GM18511 (cell line): ENCODE data around the gene SLC2A1.

Experiments used
- ATAC-seq: cut with Tn5 transposase; IDR thresholded peaks from one replicate; pipeline ENCODE4 v1.9.1; 2021; ENCODE audit warnings: mild to moderate bottlenecking, moderate library complexity; ENCODE audit not compliant: unreplicated experiment

The SLC2A1 gene

DNA sequence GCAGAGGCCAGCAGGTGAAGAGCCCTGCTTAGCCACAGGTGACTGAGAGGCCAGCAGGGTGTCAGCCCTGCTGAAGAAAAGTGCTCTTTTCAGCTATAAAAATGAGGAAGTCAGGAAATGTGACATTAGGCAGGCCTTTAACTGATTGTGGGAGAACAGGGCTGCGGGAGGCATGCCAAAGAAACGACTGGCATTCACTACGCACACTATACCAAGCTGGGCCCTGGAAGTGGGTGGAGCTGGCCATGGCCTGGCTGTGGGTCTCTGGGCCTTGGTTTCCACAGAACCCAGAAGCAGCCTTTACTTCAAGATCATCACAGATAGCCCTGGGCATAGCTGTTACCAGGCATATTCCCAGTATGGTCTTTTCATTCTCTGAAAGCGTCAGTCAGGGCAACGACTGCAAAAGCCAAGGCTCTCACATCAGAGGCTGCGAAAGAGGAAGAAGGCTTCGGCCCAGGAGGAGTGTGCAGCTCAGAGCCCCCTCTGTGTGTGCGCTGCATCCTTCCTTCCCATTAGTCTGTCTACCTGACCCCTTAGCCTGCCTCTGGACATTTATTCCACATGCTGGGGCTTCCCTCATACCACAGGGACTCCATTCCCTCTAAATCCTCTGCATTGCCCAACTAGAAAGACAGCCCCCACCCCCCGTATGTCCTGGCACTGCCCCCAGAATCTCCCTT, 14.3 kb downstream of the SLC2A1 start:
- ATAC-seq = no peak

DNA sequence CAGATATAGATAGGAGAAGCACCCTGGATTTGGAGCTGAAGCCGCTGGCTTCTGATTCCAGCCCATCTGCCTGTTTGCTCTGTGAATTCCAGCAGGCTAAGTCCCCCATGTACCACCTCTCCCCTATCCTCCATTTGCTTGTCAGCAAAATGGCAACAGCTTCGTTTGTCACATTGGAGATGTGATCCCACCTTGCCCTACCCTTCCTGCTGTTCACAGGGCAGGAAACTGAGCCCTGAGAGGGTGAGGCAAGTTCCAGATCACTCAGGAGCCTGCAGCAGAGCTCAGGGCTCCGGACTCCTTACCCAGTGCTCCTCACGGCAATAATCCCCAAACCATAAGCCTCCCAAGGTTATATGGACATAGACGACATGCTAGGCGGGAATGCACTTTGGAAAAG, 14.9 kb downstream of the SLC2A1 start:
- ATAC-seq = no peak

DNA sequence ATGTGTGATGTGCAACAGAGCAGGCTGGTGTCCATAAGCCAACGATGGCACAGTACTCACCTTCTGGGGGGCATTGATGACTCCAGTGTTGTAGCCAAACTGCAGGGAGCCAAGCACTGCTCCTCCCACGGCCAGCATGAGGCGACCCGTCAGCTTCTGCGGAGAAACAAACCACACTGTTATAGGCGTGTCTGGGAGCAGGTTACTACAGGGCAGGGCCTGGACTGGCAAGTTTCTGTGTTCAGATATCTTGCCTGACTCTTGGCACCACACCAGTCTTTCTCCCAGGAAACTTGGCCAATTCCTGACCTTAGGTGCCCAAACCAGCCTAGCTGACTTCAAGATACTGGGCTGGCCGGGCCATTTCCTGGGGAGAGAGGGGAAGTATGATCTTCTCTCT, 15.5 kb downstream of the SLC2A1 start:
- no peak for ATAC-seq

DNA sequence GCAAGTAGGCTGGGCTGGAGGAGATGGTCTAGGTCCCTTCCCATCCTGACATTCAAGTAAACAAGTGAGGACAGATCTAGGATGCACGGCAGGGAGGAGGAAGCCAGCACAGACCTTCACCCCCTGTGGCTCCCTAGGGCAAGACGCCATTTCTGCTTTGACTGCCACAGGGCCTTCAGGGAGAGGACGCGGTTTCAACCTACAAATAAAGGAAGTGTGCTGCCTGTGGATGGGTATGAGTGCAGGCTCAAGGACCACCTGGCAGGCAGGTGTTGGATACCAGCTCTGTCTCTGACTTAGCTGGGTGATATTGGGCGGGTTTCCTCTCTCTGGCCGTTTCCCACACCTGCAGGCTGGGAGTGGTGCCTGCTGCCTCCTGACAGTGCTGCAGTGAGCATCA, 16.2 kb downstream of the SLC2A1 start:
- ATAC-seq = no peak

DNA sequence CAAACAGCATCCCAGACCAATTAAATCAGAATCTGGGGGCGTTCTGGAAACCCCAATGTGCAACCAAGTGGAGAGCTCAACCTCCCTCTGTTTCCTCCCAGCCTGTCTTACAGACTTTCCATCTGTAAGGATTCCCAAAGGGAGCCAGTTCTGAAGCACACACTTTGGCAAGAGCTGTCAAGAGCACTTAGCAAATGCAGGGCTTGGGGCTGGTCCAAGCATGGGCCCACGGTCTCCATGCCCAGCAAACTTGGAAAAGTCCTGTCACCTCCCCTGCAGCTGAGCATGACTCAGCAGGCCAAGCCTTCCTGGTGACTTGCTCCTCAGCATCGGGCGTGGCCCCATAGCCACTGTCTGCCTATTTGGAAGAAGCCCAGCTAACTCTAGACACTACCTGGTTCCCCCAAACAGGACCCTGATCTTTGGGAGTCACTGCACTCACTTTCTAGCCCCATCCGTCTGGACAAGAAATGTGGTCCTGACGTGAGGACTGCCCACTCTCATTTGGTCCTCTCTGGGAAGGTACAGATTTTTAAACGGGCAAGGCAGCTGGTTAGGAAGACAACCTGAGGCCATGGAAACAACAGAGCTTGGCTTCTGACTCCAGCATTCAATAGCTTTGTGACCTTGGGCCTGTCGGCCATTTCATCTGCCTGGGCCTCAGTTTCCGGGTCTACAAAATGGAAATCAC, 16.9 kb downstream of the SLC2A1 start:
- no peak for ATAC-seq

DNA sequence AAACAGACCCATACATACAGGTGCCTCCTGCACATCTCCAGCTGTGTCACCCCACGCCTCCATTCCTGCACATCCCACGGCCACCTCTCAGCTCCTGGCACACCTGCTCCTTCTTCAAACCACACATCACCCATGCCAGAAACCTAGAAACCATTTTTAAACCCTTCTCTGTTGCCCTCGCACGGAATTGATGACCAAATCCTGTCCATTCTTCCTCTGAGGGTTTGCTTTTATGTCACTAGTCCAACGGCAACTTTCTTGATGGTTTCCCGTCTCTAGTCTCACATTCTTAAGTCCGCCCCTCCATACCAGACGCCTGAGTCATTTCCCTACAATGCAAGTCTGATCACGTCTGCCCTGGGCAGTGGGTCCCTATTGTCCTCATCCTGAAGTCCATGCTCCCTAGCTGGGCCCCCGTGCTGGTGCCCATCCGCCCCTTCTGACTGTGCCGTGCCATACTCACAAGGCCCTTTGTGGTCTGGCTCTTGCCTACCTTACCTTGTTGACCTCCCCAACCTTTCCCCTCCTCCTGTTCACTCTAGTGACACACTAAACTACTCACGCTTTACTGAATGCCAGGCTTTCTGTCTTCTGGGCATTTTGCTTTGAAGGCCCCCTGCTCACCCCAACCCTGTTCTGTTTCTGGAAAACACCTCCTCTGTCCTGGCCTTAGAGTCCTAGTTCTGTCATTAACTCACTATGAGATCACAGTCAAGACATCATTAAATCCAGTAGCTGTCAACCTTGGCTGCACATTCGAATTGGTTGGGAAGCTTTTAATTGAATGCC, 17.6 kb downstream of the SLC2A1 start:
- ATAC-seq = no peak

DNA sequence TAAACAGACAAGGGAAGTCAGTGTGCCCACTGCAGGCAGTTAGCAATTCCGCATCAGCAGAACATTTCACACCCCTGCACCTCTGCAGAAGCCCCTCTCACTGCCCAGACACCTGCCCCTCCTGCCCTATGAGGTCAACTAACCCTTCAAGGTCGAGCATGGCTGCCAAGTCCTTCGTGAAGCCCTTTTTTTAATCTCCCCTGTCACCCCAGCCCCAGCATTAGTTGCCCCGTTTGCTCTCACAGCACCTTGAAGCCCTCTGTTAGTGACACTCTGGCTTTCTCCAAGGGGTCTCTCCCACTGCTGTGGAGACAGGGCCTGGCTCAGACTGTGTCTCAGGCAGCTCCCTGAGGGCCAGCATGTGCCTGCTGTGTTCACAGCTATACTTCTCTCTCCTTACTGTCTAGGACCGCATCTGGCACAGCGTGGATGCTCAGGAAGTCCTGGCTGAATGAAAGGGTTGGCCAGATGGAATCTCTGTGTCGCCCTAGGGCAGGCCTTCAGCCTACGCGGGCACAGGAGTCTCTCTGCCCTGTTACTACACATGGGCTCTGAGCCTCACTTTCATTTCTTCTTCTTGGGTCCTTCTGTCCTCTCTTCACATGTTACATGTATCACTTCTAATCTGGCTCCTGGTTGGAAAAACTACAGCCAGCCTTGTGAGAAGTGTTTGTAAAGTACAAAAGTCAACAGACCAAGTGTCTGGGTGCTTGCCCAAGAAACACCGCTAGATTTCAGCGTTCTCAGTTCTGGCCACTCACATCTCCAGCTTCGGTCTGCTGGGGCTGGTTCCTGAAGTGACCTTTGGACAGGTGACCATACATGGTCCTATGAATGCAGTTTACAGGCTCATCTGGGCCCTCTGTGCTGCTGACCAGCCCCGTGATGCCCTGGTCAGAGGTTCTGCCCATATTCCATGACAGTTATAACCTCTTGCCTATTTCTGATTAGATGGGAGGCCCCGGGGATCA, 19.7 kb downstream of the SLC2A1 start:
- ATAC-seq = no peak

DNA sequence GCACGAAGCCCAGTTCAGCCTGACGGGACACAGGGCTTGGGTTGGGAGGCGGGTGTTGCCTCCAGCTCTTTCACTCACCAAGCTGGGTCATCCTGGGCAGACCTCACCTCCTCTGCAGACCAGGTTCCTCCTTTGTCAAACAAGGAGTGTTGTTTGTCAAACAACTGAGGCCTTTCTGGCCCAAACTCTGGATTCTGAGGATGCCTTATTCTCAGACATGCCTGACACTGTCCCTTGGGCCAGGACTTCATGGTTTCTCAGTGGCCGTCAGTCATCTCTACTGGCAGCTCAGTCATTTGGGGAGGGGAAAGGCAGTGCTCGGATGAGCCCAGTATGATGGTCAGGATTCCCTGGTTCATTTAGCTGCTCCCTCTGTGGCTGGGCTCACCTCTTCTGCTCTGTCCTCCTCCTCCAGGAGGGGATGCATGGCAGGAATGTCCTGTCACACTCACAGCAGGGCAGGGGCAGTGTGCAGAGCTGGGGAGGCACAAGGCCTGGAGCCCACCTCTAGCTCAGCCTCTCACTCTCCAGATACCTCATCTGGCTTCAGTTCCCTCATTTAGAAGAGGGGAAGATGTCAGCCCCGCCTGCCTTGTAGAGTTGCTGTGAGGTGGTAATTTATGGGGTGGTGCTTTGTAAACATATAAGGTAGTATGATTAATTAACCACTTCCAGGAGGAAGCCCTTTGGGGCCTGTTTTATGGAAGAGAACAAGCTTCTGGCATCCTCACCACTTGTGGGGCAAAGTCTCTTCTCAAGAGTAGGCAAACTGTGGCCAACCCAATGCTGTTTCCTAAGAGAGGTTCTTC, 20.6 kb downstream of the SLC2A1 start:
- no peak for ATAC-seq

DNA sequence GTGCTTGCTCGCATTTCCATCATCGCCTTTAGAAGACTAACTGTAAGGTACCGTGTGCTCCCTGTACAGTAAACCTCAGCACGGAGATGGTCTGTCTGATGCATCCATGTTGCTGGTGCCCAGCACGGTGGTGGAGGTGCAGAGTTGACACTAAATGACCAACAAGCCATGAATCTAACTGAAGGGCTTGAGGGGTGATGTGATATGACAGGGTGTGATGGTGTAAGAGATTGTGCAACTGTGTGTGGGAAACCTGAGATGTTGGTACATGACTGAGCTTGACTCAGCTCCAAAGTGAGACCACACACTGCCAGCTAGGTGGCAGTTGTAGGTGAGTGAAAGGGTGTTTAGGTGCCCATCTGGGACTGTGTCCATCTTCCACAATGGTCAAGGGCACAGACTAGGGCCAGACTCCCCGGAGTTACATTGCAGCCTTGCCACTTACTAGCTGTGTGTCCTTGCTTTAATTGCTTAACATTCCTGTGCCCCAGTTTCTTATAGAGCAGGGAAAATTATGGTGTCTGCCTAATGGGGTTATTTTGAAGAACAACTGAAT, 21.4 kb downstream of the SLC2A1 start:
- no peak for ATAC-seq

DNA sequence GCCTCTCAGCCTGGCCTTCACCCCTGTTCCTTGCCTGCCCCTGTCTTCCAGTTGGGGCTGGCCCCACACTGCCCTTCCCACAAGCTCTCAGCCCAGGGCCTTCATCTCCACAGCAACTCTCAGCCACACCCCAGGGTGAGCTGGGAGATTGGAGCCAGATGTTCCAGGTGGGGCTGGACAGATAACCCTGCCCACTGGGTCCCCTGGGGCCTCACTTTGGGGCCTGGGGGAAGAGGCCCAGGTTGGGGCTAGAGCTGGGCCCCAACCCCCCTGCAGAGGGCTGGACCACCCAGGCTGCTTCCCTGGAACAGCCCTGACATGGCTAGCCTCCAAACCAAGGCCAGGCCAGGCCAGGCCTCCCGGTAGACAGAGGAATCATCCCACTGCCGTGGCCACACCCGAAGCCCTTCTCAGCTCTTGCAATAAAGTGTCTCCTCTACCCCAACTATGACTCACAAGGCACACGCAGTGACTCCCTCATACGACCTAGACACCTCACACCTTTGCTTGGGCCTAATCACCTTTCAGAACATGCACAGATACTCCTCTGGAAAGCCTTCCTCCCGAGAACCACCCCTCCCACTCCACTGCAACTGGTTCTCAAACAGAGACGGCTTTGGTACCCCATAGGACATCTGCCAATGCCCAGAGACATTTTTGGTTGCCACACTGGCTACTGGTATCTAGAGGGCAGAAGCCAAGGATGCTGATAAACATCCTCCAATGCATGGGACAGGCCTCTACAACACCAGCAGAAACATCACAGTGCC, 22.2 kb downstream of the SLC2A1 start:
- ATAC-seq = no peak

DNA sequence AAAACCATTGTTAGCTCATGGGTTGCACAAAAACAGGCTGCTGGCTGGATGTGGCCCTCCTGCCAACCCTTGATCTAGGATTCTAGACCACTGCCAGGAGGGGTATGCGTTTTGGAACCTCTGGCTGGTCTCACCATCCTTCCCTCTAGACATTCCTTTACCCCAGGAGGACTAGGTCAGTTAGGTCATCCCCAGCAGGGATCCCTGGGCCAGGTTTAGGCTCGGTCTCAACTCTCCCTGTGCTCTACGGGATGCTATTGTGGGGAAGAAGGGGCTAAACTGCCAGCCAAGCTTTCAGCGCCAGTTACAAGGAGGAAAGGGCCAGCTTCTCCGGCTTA, 22.7 kb downstream of the SLC2A1 start:
- ATAC-seq = no peak

DNA sequence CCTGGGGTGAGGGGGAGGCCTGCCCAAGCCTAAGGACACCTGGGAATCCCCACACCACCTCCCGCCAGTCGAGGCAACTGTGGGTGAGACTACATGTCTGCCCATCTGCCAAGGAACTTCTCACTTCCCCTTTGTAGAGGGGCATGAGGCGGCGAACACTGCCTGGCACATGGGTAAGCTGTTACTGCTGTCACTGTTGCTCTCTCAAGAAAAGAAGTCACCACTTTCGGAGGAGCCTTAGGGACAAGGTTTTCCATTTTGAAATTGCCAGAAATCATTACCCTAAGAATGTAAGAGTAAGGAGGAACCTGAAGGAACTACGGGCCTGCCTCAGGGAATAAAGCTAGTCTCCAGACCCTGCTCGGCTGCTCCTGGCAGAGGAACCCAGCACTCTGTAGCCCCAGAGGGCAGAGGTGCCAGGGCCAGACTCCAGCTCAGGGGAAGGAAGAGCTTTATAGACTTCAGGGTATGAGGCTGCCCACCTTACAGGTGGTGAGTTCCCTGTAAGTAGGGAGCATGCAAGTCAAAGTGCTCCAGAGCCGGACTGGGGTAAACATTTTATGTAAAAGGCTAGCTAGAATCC, 23.3 kb downstream of the SLC2A1 start:
- ATAC-seq = no peak

DNA sequence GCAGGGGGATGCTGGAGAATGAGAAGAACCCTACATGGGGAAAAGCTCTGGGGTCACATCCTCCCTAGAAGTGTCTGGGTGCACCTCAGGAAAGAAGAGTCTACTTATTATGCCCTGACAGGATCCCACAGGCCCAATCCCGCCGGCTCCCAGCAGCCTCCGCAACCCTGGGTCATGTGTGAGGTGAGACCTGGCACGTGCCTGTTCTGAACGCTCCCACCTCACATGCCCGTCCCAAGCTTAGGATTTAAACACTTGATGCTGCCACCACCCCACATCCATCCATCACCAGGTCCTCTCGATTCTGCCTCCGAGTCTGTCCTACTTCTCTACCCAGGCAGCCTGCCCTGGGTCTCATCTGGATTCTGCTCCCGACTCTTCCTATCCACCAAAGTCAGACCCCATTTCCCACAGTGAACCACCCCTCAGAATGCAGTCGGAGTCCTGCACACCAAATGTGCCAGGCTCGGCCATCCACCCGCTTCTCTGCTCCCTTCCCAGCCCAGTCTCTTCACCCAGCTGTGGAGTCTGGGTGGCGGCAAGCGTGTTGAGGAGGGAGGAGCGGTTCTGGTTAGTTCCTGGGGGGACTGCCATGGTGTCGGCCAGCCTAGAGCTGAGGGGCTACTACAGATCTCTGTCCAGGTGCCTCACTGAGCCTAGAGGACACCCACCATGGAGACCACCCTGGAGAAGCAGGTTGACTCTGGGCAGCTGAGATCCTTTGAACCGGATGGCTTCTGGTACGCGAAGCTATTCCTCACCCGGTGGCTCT, 23.9 kb downstream of the SLC2A1 start:
- no peak for ATAC-seq

DNA sequence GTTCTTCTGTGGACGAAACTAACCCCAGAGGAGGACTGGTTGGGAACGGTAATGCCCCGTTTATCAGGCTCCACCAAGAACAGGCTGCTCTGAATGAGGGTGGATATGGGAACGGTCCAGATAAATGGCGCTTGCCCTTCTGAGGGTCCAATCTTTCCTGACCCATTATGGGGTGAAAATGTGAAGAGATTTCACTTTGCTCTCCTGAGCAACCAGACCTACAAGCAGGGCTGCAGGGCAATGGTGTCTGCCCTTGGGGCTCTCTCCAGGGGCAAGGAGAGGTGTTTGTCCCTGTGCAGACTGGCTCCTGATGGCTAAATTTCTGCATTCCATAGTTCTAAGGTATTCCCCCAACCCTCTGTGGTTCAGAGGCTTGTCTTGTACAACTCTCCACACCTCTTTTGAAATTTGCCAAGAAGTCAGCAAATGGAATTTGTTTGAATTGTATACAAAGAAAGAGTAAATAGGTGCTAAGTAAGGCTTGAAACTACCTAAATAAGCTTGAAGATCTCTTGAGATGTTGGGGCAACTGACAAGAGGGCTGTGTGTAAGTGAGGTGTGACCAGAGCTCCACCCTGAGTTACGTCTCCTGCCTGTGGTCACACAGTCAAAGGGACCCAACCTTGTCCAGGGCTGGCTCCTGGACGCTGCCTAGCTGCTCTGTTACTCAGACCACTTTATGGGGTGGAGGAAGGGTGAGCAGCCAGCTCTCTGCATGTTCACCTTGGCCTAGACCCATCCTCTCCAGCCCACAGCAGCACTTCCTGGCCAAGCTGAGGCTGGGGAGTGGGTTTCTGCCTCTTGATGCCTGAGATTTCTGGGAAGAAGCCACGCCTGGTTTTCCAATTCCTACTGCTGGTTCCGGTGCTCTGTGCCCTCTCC, 24.8 kb downstream of the SLC2A1 start:
- no peak for ATAC-seq

DNA sequence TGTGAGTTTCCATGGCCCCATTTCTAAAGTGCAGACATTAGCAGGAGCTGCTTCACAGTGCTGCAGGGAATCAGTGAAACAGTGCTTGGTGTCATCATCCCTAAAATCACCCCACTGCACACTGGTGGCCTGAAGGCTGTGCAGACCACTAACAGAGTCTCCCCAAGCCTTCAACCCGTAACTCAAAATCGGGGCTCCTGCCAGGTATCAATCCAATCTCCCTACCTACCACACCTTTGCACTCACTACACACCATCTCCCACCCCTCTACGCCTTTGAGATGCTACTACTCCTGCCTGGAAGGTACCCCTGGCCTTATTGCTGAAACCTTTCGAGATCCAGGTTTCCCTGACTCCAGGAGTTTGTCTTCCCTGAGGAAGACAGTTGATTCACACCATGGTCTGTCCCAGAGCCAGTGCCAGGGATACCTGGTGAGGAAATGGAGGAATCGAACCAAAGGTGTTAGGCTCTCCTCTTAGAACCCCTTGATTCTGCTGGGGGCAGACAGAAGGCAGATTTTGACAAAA, 25.5 kb downstream of the SLC2A1 start:
- no peak for ATAC-seq

DNA sequence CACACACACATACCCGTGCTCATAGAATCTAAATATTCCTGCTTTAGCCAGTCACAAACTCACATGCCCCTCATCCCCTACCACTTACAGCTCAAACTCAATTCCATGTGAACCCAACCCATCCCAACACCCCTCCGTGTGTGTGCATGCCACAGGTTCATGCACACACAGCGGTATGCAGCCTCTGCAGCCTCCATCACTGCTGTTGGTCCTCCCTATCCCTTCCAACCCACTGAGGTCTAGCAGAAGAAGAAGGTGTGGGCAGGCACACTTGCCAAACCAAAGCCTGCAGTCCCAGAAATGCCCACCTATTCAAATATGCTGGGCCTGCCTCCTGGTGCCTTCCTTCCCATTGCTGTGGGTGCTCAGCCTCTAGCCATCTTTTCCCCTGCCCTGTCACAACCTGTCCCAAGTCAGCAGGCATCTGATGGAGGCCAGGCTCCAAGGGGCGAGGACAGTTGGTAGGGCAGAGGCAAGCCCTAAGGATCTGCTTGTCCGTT, 26.2 kb downstream of the SLC2A1 start:
- no peak for ATAC-seq
